Neural progenitor cell (in vitro differentiated cells): Measurements from ENCODE around the gene ADAM11.

Source experiments
- EZH2 ChIP-seq: fragments of 200-600 bp; sonication (generic); IDR thresholded peaks from 2 replicates; pipeline ENCODE4 v1.6.1; 2017; ENCODE audit warnings: antibody characterized with exemption, mild to moderate bottlenecking, moderate library complexity
- EZH2phosphoT487 ChIP-seq: fragments of 200-600 bp; sonication (generic); IDR thresholded peaks from 2 replicates; pipeline ENCODE4 v1.6.1; 2017; ENCODE audit warnings: antibody characterized with exemption
- TF ChIP-seq, protein P1 (sequence below): fragments of 200-600 bp; sonication (generic); IDR thresholded peaks from 2 replicates; pipeline ENCODE4 v1.5.1; 2017; ENCODE audit warnings: antibody characterized with exemption, mild to moderate bottlenecking

DNA sequence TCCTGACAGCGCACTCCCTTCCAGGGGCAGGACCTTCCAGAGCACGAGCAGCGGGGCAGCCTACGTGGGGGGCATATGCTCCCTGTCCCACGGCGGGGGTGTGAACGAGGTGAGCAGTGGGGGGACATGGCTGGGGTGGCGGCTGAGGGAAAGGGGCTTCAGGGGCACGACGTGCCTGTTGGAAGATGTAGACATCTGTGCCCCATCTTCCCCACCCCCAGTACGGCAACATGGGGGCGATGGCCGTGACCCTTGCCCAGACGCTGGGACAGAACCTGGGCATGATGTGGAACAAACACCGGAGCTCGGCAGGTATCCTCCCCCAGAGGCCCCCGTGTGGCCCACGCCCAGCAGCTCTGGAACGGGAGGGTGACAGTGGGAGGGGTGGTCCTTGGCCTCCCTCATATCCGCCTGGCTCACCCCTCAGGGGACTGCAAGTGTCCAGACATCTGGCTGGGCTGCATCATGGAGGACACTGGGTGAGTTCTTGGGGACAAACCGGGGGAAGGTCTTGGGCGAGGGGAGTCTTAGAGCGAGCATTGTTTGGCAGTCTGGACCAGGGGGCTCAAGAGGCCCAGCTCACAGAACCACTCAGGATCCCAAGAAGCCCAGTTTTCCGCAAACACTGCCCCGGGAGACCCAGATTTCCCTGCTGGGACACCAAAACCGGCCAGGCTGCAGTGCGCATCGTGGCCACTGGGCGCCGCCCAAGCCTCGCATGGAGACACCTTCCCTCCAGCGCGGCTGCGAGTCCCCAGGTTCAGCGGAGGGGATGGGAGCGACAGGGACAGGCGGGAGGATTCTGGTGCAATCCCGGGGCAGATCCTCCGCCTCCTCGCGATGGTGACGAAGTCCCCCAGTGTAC is 15.7 kb downstream of the ADAM11 start:
- TF ChIP-seq, protein P1, sequence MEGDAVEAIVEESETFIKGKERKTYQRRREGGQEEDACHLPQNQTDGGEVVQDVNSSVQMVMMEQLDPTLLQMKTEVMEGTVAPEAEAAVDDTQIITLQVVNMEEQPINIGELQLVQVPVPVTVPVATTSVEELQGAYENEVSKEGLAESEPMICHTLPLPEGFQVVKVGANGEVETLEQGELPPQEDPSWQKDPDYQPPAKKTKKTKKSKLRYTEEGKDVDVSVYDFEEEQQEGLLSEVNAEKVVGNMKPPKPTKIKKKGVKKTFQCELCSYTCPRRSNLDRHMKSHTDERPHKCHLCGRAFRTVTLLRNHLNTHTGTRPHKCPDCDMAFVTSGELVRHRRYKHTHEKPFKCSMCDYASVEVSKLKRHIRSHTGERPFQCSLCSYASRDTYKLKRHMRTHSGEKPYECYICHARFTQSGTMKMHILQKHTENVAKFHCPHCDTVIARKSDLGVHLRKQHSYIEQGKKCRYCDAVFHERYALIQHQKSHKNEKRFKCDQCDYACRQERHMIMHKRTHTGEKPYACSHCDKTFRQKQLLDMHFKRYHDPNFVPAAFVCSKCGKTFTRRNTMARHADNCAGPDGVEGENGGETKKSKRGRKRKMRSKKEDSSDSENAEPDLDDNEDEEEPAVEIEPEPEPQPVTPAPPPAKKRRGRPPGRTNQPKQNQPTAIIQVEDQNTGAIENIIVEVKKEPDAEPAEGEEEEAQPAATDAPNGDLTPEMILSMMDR: peak; percentile 91
- no peak for TF ChIP-seq EZH2
- no peak for TF ChIP-seq EZH2phosphoT487
